Putamen (tissue), 1 donor: ENCODE measurements around the gene DNAH17.
A peak's percentile ranks its signal among the peaks of the same experiment; 100 is the strongest.
"Not testable (repeated sequence)": the region's sequence is repeated elsewhere in the genome, so short reads cannot be mapped to it uniquely, and the experiment has no call there.

ENCODE experiments used
- DNase-seq: peaks from one replicate; pipeline ENCODE4 v3.0.0-alpha.2; 2016; ENCODE audit warnings: low spot score

The DNAH17 gene

DNA sequence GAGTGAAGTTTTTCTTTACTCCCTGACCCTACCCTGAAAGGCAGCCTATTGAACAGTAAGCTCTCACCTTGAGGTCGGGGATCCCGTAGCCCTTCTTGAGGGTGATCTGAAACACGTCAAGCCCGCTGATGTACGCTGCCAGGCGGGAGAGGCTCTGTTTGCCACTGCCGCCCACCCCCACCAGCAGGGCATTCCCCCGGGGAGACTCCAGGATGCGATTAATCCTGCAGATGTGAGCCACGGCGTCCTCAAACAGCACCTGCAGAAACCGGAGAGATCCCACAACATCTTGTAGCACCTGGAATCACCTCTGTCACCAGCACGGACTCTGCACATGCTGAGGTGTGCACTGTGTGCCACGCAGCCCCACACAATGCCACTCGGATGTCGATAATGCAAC, 102.0 kb downstream of the DNAH17 start:
- DNase-seq = no peak

DNA sequence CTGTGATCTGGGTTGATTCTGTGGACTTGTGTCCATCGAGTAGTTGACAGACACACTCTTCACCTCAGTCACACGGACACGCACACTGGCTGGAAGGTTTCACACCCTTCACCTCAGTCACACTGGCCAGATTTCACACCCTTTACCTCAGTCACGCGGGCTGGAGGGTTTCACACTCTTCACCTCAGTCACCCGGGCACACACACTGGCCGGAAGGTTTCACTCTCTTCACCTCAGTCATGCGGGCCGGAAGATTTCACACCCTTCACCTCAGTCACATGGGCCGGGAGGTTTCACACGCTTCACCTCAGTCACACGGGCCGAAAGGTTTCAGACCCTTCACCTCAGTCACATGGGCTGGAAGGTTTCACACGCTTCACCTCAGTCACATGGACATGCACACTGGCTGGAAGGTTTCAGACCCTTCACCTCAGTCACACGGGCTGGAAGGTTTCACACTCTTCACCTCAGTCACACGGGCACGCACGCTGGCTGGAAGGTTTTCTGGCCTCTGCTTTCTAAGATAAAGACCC, 102.5 kb downstream of the DNAH17 start:
- no peak for DNase-seq

- DNase-seq = no peak
Observed at GRCh38 chr17:78473951-78474613, 103.1 kb downstream of the DNAH17 start.

DNA sequence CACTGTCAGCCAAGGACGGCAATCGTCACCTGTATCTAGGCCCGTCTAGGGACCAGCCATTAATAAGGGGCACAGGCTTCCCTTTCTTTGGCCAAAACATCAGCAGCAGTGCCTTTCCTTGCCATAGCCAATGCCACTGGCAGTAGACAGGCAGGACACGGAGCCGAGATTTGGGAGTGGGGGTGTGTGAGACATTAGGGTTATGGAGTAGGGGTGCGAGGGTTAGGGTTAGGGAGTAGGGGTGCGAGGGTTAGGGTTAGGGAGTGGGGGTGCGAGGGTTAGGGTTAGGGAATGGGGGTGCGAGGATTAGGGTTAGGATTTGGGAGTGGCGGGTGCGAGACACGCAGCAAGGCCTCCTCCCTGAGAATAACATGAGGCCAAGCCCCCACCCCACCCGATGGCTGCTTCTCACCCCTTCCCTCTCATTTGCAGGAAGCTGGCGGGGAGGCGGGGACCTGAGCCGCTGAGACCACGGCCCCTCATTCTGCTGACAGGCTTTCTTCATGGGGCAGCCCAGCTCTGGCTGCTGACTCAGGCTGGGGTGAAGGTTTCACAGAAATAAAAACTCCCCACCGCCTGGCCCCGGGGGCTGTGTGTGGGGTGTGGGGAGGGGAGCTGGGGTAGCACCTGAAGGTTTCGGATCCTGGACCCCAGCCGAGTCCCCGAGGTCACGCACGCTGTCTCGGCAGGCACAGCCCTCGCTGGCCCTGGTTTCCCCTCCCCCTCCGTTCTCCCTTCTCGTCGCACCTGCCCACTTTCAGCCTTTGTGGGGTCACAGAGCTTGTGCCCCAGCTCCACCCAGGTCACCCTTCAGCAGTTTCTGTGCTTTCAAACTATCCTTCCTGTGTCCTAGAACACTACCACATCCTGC, 104.9 kb downstream of the DNAH17 start:
- no peak for DNase-seq

DNA sequence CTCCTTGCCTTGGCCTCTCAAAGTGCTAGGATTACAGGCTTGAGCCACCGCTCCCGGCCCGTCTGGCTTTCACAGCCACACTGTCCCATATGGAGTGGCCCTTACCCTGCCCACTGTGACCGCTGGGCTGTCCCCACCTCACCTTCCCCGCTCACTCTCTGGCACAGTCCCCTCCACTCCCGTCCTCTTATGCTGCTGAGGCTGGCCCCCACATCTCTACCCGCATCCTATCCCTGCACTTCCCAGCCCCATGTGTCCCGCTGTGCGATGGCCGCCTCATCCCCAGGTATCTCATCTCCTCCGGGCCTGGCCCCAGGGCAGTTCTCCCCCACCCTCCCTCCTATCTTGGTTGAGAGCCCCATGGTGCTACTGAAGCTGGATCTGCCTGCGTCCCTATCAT, 105.6 kb downstream of the DNAH17 start:
- DNase-seq = no peak

DNA sequence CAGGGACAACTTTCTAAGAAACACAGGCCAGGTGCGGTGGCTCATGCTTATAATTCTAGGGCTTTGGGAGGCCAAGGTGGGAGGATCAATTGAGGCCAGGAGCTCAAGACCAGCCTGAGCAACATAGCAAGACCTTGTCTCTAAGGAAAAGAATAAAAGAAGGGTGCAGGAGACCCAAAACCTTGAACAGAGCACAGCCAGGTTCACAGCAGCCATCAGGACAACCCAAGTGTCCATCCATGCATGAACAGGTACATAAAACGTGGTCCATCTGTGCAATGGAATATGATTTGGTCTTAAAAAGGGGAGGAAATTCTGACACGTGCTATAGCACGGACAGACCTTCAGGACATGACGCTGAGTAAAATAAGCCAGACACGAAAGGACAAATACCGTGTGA, 107.8 kb downstream of the DNAH17 start:
- DNase-seq = no peak

DNA sequence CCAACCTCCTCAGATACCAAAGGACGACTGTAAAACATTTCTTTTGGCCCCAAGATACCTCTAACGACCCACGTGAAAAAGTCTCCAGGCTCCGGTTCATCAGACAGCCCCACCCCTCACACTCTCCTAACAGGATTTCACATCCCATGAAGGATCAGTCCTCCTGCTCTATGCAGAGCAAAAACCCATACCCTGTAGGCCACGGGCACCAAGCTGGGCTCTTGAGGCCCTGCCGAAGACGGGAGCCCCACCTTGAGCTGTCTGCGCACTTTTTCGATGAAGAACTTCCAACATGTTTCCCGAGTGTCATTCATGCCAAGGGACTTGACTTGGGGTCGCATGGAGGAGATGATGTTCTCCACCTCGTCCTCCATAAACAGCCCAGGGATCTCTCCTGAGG, 108.8 kb downstream of the DNAH17 start:
- DNase-seq = no peak

GRCh38 chr17:78466786-78467715, 110.1 kb downstream of the DNAH17 start:
- DNase-seq = no peak

- DNase-seq = not testable (repeated sequence)
Observed at GRCh38 chr17:78466109-78466785, 110.9 kb downstream of the DNAH17 start.

GRCh38 chr17:78462148-78462547, 115.0 kb downstream of the DNAH17 start:
- no peak for DNase-seq

- DNase-seq = no peak
Observed at GRCh38 chr17:78461799-78462053, 115.5 kb downstream of the DNAH17 start.

GRCh38 chr17:78460951-78461798, 116.0 kb downstream of the DNAH17 start:
- no peak for DNase-seq

GRCh38 chr17:78460176-78460675, 117.0 kb downstream of the DNAH17 start:
- no peak for DNase-seq

GRCh38 chr17:78459696-78460095, 117.5 kb downstream of the DNAH17 start:
- no peak for DNase-seq

DNA sequence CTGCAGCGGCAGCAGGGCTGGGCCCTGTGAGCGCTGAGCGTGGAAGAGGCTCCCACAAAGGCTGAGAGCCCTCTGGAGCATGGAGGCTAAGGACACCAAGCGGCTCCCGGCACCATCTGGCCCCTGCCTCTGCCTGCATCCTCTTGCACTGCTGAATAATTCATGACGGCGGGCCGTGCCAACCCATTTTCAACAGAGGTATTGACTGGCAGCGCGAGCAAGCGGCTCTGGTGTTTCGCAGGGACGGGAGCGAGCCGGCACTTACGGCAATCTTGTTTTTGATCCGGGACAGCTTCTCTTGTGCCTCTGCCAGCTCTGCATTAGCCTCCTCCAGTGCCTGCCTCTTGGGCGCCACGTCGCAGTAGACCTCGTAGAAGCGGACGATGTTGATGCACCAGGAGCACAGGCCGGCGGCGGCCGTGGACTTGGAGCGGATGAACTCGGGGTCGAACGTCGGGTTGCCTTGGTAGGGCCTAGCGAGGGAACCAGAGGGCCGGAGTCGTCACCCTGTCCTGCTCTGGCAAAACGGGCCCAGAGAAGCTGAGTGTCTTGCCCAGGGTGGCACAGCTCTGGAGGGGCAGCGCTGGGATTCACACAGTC, 118.4 kb downstream of the DNAH17 start:
- DNase-seq = peak; percentile 97

GRCh38 chr17:78458091-78458490, 119.1 kb downstream of the DNAH17 start:
- DNase-seq = peak; percentile 48

GRCh38 chr17:78454346-78454745, 122.8 kb downstream of the DNAH17 start:
- no peak for DNase-seq

GRCh38 chr17:78451753-78452152, 125.4 kb downstream of the DNAH17 start:
- no peak for DNase-seq

DNA sequence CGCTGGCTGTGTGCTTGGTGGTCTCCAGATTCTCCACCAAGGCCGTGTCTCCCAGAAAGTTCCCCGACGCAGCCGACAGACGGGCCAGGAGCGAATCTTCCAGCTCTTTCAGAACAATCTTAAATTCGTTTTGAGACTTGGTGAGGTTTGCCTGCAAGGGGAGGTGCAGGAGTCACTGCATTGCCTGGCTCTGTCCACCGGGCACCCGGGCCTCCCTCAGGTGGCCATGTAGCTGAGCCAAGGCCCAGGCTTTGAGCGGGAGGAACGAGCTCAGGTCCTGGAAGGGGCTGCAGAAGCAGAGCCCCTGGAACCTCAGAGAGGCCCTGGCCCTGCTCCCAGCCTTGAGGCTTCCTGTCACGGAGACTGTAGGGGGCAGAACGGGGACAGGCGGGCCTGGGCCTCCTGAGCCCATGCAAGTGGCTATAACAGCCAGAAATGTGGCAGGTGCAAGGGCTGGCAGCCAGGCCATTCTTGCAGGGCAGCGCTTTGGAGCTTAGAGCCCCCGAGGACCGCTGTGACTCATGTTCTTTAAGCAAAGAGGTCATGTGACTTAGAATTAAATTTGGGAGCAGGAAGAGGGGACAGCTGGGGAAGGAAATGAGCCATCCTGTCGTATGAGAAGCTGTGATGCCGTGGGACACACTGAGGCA, 126.4 kb downstream of the DNAH17 start:
- DNase-seq = no peak
